CD4-positive, alpha-beta T cell treated with Interleukin-2 at 100 ng/mL for 4 hours (primary cell): ENCODE results near the gene CHST11.

Source experiments
- DNase-seq: peaks from one replicate; pipeline ENCODE4 v3.0.0-alpha.2; 2020; ENCODE audit warnings: low spot score

CHST11 gene

GRCh38 chr12:104585448-104586055 is 128.8 kb downstream of the CHST11 start:
- DNase-seq = no peak

GRCh38 chr12:104586351-104586919 is 129.7 kb downstream of the CHST11 start:
- no peak for DNase-seq

GRCh38 chr12:104588047-104588920 is 131.5 kb downstream of the CHST11 start:
- no peak for DNase-seq

GRCh38 chr12:104588921-104589590 is 132.3 kb downstream of the CHST11 start:
- DNase-seq = no peak

- no peak for DNase-seq
These were observed 133.3 kb downstream of the CHST11 start for GRCh38 chr12:104590022-104590421.

- no peak for DNase-seq
These were observed 134.6 kb downstream of the CHST11 start for GRCh38 chr12:104591257-104591885.

- DNase-seq = no peak
These were observed 136.7 kb downstream of the CHST11 start for GRCh38 chr12:104593482-104593881.

GRCh38 chr12:104596134-104596799 is 139.5 kb downstream of the CHST11 start:
- DNase-seq = no peak

- no peak for DNase-seq
These were observed 140.4 kb downstream of the CHST11 start for GRCh38 chr12:104596898-104597843.

- no peak for DNase-seq
These were observed 141.9 kb downstream of the CHST11 start for GRCh38 chr12:104598342-104599271.

- DNase-seq = no peak
These were observed 142.7 kb downstream of the CHST11 start for GRCh38 chr12:104599272-104600035.

- DNase-seq = no peak
These were observed 143.4 kb downstream of the CHST11 start for GRCh38 chr12:104600036-104600712.

- no peak for DNase-seq
These were observed 144.3 kb downstream of the CHST11 start for GRCh38 chr12:104600790-104601739.

GRCh38 chr12:104602406-104602805 is 145.7 kb downstream of the CHST11 start:
- DNase-seq = no peak

- DNase-seq = no peak
These were observed 146.1 kb downstream of the CHST11 start for GRCh38 chr12:104602896-104603295.

- DNase-seq = no peak
These were observed 146.8 kb downstream of the CHST11 start for GRCh38 chr12:104603545-104603973.
